Measurements from ENCODE around the gene FAM151A.
"Not testable (repeated sequence)": the region's sequence is repeated elsewhere in the genome, so short reads cannot be mapped to it uniquely, and the experiment has no call there.

FAM151A gene

DNA sequence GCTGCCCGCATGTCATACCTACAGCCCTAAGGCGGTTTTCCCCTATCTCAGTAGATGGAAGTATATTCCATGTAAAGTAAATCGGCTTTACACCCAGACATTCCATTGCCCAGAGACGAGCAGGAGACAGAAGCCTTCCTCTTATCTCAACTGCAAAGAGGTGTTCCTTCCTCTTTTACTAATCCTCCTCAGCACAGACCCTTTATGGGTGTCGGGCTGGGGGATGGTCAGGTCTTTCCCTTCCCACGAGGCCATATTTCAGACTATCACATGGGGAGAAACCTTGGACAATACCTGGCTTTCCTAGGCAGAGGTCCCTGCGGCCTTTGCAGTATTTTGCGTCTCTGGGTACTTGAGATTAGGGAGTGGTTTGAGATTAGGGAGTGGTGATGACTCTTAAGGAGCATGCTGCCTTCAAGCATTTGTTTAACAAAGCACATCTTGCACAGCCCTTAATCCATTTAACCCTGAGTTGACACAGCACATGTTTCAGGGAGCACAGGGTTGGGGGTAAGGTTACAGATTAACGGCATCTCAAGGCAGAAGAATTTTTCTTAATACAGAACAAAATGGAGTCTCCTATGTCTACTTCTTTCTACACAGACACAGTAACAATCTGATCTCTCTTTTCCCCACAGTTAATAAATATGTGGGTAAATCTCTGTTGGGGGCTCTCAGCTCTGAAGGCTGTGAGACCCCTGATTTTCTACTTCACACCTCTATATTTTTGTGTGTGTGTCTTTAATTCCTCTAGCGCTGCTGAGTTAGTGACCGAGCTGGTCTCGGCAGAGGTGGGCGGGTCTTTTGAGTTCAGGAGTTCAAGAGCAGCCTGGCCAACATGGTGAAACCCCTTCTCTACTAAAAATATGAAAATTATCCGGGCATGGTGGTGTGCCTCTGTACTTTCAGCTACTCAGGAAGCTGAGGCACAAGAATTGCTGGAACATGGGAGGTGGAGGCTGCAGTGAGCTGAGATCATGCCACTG, 13.4 kb upstream of the FAM151A start:
- not testable (repeated sequence) for DNase-seq

DNA sequence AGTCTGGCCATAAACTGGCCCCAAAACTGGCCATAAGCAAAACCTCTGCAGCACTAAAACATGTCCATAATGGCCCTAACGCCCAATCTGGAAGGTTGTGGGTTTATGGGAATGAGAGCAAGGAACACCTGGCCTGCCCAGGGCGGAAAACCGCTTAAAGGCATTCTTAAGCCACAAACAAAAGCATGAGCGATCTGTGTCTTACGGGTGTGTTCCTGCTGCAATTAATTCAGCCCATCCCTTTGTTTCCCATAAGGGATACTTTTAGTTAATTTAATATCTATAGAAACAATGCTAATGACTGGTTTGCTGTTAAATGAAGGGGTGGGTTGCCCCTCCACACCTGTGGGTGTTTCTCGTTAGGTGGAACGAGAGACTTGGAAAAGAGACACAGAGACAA, 12.5 kb upstream of the FAM151A start:
- DNase-seq = not testable (repeated sequence)

DNA sequence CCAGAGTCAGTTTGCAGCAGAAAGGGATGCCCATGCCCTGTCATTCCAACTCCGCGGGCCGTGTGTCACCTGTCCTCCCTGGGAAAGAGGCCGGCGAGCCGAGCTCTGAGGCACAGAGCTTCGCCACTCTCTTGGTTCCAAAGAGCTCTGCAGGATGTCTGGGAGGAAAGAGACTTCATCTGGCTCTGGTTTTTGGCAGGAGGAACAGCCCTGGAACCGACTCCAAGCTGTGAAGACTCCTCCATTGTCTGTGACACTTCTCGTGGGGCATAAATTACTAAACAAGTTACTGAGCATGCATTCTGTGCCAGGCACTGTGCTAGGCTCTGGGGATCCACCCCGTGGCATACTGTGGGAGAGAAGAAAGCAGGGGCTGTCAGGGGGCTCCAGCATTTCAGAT, 3.9 kb upstream of the FAM151A start:
- DNase-seq = no peak

DNA sequence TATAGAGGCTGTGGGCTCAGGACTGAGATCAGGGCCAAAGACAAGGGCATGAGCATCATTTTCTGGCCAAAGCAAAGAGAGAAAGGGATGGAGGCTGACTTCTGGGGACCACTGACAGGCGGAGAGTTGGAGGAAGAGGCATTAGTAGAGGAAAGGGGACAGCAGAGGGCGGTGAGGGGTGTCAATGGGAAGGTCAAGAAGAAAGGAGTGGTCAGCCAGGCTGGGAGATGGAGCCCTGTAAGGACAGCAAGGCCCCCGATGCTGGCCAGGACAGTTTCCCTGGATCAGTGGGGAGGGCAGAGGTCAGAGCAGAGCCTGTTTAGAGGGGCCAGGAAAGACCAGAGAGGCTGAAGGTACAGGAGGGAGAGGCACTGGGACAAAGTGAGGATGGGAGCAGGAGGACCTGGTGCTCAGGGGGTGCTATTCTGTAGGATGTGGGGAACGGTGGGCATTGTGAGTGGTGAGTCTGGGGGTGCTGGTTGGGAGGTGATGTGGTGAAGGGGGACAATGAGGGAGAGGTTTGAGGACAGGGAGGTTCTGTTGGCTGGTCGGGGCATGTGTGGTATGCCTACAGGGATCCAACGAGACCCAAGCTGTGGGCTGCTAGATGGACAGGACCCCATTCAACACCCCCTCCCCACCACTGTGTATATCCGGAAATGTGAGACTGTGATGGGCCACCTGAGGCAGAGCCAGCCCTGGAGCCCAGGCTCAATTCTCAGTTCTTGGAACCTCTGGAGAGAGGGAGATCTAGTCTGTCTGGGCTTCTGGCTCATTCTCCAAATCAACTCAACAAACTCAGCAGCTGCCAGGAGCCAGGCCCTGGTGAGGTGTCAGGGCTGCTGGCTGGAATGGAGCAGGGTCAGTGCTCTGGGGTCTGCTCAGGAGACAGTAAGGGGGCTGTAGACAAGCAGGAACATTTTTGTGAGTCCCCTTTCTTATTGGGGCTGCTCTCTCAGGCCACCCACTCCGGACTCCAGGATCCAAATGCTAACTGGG, 1.4 kb upstream of the FAM151A start:
- DNase-seq = no peak

DNA sequence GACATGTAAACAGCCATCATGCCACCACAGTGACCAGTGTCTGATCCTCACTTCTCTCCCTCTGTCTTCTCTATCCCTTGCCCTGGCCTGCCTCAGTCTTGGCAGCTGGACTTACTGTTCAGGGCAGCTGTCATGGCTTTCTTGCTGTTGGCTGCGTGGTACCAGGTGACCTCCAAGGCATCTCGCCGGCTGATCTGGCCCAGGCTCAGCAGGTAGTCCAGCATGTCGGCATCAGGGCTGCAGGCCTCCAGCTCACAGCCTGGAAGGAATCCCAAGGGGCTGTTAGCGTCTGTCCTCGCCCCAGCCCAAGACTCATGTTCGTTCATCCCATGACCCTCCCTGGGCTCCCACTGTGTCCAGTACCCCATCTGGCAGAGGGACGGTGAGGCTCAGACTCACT, 3.6 kb downstream of the FAM151A start:
- DNase-seq = no peak

DNA sequence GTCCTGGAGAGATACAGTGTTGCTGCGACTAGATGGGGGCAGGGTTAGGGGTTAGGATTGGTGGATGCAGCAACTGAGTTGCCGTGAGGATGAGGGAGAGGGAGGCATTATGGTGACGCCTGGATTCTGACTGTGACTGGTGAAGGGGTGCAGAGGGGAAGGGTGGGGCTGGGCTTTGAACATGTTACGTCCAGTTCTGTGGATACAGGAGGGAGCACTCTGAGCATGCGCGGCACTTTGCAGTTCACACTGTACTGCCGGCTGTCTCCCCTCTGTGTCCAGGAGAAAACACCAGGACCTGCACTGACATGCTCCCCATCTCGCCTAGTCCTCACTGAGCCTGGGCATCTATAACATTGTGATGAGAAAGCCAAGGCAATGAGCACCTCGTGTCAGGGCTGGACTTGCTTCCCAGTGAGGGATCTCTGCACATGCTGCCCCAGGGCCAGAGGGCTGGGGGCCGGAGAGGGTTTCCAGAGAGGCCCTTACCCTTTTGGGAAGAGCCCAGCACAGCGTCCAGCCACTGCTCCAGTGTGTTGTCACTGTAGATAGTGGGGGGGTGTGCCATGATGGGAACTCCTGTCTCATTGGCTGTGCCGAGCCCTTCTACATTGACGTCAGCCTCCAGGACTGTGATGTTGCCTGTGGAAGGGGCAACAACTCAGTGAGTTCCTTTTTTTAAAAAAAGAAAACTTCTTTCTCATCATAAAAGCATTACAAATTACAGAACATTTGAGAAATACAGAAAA, 7.6 kb downstream of the FAM151A start:
- DNase-seq = no peak

DNA sequence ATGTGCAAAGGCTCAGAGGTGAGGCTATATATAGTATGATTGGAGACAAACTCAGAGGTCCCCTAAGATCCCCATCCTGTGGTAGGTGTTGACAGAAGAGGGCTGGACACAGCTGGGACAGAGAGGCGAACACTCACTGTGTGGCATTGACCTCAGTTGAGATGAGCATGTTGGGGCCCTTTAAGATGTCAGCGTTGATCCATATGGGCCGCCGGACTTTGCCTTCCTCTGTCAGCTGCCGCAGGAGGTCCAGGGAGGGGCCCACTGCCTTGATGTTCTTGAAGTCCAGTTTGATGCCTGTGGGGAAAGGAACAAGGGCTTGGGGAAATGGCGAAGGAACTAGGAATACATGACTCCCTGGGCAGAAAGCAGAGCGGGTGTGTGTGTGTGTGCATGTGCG, 8.8 kb downstream of the FAM151A start:
- DNase-seq = no peak

DNA sequence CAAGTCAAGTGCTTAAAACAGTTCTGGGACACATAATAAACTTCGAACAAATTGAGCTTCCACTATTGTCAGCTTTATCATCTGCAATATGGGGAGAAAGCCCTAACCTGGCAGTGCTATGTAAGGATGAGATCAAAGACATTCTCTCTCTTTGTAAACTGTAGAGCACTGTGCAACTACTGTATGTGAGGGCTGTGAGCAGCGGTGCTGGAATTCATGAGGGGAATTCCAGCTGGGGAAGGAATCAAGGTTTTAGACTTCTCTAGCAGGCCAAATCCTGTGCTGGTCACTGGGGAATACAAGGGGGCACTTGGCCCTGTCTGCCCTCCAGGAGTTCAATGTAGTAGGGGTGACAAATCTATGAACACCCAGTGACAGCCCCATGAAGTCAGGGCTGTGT, 9.3 kb downstream of the FAM151A start:
- no peak for DNase-seq

DNA sequence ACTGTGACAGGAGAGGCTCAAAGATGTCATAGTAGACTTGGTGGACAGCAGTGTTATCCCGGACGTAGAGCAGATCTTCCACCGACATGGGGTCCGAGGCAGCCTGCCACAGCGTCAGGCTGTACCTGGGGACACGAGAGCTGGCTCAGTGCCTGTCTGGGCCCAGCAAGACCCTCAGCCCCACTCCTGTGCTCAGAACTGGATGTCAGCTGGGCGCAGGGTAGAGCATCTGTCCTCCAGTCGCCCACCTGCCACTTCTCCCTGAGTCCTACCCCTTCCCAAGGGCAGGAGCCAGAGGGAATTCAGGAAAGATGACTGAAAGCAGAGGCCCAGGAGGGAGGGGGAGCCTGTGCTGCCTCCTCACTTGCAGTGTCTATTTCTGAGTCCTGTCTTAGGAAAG, 11.7 kb downstream of the FAM151A start:
- no peak for DNase-seq

DNA sequence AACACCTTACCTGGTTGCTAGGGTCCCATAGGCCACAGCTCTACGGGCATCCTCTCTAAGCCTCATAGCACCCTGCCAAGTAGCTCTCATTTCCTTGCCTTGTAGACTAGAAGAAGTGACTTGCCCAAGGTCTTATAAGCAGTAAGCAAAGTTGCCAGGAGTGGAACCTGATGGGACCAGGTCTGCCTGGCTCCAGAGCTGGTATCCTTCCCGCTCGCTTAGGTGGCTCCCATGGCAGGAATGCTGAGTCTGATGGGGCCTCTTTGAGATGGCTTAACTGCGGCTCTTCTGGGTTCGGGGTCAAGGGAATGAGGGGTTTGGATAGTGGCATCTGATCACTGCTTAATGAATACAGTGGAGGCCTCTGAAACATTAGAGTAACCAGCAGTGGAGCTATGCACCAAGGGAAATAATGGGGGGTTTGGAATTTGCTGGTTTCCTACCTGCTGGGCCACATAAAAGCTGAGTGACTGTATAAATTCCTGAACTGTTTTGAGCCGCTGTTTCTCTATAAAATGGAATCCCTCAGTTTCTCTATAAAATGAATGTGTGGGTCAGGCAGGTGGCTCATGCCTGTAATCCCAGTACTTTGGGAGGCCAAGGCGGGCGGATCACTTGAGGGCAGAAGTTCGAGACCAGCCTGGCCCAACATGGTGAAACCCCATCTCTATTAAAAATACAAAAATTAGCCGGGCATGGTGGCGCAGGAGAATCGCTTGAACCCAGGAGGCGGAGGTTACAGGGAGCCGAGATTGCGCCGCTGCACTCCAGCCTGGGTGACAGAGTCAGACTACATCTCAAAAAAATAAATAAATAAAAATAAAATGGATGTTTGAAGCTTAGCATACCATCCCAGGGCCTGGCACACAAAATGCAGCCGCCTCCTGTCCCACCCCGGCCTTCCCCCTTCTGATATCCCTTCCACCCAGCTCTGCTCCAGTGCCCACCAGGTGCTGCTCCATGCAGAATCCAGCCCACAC, 12.4 kb downstream of the FAM151A start:
- no peak for DNase-seq

DNA sequence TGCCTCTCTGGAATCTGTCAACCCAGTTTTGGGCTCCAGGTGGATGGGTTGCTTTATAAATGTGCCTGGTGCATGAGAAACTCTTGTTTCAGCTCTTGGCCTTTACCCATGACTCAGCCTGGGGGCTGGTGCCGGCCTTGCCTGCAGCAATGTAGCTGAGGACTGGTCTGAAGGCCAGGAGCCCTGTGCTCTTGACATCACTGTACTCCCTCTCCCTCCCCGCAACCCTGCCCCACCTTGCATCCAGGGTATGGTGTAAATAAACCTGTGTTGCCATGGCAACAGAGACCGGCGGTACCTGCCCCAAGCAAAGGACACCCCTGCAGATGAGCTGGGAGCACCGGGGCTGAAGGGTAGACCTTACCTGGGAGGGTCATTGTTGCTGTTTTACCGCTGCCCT, 13.3 kb downstream of the FAM151A start:
- no peak for DNase-seq

DNA sequence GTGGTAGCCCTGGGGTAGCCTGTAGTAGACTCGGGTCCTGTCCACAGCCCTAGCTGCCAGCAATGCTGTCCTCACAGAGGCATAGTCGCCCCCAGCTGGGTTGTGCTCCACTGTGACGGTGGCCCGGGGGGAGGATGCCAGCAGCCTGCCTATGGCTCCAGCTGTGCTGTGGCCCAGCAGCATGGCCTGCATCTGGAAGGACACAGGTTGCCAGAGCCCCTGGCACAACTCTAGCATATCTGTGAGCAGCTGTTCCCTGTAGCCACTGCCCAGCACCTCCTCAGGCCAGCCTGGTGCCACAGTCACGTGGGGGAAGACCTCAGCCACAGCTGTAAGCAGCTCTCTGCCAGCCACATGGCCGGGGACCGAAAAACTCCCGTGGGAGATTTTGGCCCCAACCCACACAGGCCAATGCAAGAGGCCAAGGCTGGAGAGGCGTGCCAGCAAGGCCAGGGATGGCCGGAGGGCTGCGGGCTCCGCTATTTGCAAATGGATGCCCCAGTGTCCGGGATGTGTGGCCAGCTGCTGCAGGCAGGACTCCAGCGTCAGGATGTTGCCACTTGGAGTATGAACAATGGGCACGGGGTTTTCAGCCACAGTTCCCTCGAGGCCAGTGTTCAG, 13.9 kb downstream of the FAM151A start:
- no peak for DNase-seq

DNA sequence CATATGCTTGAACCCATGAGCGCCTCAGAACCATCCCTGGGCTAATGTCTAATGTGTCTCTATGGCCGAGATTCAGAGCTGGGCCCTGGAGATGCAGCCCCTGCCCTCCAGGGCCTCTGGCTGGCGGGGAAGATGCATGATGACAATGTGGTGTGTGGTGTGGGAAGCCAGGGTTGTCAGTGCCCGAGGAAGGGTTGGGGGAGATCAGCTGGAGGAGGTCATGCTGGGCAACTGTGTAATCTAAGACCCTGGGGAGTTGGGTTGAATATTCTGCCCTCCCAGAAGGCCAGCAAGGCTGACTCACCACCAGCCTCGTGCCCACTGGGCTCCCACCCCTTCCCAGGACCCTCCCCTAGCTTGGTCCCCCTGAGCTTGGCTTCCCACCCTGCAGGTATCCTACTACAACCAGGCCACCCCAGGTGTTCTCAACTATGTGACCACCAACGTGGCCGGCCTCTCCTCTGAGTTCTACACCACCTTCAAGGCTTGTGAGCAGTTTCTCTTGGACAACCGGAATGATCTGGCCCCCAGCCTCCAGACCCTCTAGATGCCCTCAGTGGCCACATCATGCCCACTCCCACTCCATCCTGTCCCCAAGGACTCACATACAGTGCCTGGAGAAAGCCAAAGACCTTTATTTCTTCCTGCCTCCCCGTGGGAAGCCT, 14.6 kb downstream of the FAM151A start:
- DNase-seq = no peak

DNA sequence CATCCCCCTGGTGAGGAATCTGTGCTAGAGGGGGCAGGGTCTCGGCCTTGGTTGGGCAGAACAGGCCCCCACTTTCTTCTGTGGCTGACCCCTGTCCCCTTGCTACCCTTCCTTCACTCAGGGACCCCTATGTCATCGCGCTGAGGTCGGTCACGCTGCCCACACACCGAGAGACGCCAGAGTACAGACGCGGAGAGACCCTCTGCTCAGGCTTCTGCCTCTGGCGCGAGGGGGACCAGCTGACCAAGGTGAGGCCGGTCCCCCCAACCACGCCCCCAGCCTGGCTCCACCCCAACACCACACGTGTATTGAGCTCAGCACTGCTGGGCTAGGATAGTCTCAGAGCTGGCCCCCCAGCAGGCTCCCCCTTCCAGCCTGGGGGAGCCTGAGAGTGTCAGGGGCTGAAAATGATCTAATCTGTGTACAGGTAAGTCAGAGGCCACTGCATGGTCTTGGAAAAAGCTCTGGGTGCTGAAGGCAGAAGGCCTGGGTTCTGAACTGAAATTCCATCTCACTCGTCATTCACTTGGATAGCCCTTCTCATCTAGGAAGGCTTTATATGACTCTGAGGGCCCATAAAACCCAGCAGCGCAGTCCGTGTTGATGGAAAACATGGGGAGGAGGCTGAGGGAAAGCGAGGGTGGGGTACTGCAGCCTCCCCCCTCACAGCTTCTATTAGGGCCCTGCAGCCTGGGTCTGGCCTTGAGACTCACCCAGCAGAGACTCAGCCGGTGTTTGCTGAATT, 15.3 kb downstream of the FAM151A start:
- DNase-seq = no peak

DNA sequence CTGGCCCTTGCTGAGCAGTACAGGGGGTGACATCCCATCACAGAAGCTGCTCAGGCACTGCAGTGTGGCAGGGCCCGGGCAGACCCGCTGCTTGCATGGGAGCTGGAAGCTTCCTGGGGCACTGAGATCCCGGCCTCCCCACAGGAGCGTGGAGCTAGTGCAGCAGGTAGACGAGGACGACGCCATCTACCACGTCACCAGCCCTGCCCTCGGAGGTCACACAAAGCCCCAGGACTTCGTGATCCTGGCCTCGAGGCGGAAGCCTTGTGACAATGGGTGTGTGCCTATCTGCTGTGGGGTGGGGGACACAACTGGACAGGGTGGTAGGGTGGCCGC, 16.4 kb downstream of the FAM151A start:
- DNase-seq = no peak

DNA sequence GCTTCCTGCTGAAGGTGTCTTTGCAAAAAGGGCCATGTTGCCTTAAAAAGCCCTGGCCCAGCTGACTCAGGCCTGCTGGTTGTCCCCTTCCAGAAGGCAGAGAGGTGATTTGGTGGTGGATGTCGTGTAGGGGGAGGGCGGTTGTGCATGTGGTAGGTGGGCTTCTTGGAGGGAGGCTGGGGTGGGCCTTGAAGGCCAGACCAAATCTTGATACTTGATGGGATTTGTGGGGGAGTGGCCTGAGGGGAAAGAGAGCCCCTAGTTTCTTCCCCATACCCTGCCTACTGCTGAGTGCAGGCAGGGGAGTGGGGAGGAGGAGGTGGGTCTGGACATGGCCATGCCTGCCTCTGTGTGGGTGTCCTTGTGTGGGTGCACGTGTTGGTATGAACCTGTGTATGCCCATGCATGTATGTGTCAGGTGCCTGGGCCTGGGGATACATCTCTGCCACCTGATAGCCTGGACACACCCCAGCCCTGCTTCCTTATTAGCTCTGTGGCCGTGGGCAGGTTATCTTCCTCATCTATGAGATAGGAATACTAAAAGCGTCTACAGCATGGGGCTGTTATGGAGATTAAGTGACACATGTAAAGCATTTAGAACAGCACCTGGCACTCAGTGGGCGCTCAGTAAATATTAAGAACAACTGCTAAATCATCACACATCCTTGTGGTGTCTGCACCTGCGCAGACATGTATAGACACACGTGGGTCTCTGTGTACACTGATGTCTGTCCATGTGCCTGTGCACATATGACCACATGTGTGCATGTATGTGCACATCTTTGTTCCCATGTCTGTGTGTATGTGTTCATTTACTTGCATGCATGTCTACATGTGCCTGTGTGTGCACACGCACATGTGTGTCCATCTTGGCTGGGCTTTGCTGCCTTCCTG, 17.0 kb downstream of the FAM151A start:
- DNase-seq = no peak

DNA sequence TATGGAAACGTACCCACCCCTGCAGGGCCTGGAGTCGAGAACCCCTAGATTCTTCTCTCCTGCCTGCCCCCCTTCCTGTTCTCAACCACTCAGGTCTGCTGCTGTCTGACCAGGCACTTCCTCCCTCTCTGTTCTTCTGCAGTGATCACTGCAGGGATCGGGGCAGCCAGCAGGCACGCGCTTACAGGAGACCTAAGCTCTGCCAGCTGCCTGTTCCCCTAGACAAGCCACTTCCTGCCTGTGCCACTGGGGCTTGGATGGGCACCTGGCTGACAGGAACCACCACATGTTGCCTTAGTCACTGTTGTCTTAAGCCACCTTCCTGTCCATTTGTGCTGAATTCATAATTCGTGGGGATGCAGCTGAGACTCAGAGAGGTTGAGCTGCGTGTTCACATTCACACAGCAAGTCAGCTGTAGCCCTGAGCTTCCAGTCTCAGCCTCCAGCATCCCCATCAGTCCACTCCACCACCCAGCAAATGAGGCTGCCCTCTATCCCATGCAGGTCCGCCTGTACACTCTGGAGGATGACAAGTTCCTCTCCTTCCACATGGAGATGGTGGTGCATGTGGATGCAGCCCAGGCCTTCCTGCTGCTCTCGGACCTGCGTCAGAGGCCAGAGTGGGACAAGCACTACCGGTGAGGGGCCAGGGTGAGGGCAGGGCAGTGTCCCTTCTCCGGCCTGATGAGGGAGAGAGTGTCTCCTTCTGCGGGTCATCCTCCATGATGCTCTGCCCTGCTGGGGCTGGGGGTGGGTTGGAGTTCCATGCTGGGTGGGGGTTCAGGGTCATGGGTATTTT, 18.6 kb downstream of the FAM151A start:
- DNase-seq = peak; percentile 33

DNA sequence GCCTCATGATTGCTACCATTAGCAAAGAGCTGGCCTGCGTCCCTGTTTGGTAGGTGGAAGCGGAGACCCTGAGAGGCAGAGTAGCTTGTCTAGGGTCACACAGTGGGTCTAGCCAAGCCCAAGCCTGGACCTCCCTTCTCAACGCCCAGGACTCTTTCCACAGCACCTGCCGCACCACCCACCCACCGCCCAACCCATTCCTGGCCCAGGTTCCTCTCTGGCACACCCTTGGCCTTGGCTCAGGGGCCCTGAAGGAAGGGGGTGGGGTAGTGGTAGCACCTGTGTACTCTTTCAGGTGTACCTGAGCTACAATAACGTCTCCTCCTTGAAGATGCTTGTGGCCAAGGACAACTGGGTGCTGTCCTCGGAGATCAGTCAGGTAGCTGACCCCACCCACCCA, 19.3 kb downstream of the FAM151A start:
- DNase-seq = no peak
